SU-DHL-6 (cell line): ENCODE results near the gene ITLN1.

Experiments
- CTCF ChIP-seq: fragments of 200-600 bp; sonication (generic); IDR thresholded peaks from one replicate; pipeline ENCODE4 v1.5.1; 2017; ENCODE audit warnings: antibody characterized with exemption, mild to moderate bottlenecking, low read length, moderate library complexity; ENCODE audit not compliant: insufficient read depth, poor library complexity, severe bottlenecking
- EZH2phosphoT487 ChIP-seq: fragments of 200-600 bp; sonication (generic), shearing (Covaris generic); conservative IDR thresholded peaks from 2 replicates; pipeline ENCODE4 v1.6.1; 2018; ENCODE audit warnings: mild to moderate bottlenecking, antibody characterized with exemption, low read length, moderate library complexity, mixed read lengths

GRCh38 chr1:160916666-160917065 lies 31.7 kb upstream of the ITLN1 start:
- TF ChIP-seq CTCF (no peak), EZH2phosphoT487 (no peak)
